DMS 273 (cell line): ENCODE measurements around the gene WT1.

ENCODE experiments used
- DNase-seq: peaks from one replicate; lab custom pipeline; 2025; ENCODE audit not compliant: unreplicated experiment; lab: John Stamatoyannopoulos, UW

Gene WT1

DNA sequence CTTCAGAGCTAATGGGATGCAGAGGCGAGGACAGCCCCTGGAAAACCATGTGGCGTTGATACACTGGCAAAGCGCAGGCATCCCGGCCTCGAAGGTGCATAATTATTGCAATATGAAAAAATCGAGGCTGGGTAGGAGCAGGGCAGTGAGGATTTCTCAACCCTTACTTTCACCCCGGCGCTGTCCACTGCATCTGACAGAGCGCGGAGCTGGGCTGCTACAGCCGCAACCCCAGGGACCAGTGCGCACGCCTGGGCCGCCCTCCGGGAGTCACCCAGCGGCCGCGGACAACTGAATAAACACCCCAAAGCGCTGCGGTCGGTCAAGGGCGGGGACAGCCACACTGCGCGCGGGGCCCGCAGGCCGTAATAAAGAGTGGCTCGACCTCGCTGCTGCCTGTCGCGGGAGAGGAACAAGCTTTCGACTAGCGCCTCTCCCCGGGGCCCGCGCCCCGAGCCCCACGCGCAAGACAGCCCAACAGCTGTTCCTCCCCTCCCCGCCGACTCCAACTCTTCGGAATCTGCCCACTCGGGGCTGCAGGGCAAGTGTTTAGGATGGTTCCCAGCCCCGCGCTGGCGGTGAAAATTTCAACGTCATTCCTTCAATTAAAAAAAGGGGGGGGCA is 3.6 kb upstream of the WT1 start:
- peak; percentile 23 for DNase-seq

DNA sequence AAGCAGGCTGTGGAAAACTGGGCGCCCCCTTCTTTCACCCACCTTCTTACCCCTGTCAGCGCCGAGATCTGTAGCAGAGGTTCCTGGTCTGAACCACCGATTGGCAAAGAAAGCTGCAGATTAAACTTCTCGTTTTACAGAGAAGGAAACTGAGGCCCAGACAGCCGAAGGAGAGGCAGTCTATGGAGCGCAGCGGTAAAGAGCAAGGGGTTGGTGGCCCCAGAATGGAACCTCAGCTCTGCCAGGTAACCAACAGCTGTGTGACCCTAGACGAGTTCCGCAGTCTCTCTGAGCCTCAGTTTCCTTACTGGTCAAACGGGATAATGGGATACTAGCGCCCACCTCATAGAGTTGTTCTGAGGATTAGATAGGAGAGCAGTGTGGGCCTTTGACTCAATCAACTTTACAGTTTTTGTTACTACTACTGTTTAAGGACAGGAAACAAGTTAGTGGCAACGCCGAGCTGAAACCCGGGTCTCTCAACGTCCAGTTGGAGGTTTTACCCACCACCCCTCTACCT is 3.1 kb upstream of the WT1 start:
- DNase-seq = no peak

- DNase-seq = no peak
Measured at GRCh38 chr11:32437495-32438345, 2.4 kb upstream of the WT1 start.

DNA sequence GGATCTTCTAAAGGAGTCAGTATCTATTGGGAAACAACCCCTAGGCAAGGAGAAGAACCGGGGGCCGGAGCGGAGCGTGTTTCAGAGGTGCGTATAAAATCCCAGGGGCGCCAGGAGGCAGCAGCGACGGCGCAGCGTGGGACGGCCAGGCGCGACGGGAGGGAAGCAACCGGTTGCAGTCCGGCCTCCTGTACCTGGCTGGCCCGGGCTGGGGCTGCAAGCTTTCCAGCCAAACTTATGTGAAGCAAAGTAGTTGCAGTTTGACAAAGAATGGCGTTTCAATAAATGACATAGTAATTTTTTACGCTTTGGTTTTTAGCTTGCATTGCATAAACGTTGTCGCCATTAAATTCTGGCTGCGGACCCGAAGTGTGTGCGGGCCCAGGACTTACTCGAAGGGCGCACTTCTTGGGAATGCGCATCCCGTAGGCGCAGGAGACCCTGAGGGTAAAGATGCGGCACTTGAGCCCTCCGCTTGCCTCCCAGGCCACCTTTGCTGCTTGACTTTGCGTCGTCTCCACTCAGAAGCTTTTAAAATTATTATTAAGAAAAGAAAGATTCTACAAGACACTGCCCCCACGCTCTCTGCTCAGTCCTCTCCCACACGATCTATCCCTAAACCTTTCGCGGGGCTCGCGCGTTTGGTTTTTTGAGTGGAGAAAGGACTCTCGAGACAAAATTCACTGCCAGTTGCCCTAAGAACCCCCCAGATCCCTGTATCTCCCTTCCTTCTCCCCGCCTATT is 1.6 kb upstream of the WT1 start:
- DNase-seq = peak; percentile 30

GRCh38 chr11:32435942-32436750 is 807 bp upstream of the WT1 start:
- DNase-seq = peak; percentile 53

DNA sequence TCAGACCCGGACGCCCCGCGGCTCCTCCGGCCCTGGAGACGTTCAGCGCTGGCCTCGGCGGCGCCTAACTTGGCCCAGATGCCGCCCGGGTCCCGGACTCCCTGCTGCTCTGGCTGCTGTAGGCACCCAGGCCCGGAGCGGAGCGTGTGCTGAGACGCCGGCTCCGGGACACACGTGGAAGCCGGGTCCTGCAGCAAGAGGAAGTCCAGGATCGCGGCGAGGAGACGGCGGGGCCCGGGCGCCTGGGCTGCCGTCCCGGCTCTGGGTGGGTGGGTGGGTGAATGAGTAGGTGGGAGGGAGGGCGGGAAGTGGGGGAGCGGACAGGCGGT is 223 bp downstream of the WT1 start:
- peak; percentile 63 for DNase-seq

DNA sequence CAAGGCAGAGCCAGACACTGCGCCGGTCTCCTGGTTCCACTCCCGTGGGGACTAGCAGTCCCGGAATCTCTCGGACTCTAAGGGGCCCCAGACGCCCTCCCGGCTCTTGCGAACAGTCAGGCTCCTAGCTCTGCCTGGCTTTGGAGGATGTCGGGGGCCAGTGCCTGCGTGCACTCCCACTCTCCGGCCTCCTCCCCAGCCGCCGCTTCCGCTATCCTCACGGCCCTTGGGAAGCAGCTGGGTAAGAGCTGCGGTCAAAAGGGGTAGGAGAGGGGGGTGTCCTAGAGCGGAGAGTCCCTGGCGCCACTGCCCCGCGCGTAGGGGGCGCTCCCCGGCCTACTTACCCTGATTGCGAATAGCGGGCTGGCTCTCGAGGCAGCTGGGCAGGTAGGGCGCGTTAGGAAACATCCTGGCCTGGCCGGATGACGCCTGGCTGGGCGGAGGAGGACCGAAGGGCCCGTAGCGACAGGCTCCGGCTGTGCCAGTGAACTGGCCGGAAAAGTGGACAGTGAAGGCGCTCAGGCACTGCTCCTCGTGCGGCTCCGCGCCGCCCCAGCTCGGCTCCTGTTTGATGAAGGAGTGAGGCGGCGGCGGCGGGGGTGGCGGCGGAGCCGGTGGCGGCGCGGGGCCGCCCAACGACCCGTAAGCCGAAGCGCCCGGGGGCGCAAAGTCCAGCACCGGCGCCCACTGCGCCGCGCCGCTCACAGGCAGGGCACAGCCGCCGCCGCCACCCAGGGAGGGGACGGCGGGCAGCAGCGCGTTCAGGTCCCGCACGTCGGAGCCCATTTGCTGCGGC is 785 bp downstream of the WT1 start:
- peak; percentile 52 for DNase-seq

- DNase-seq = no peak
Measured at GRCh38 chr11:32433914-32434355, 1.4 kb downstream of the WT1 start.

- no peak for DNase-seq
Measured at GRCh38 chr11:32433101-32433913, 2.0 kb downstream of the WT1 start.

- DNase-seq = no peak
Measured at GRCh38 chr11:32432565-32432964, 2.8 kb downstream of the WT1 start.

DNA sequence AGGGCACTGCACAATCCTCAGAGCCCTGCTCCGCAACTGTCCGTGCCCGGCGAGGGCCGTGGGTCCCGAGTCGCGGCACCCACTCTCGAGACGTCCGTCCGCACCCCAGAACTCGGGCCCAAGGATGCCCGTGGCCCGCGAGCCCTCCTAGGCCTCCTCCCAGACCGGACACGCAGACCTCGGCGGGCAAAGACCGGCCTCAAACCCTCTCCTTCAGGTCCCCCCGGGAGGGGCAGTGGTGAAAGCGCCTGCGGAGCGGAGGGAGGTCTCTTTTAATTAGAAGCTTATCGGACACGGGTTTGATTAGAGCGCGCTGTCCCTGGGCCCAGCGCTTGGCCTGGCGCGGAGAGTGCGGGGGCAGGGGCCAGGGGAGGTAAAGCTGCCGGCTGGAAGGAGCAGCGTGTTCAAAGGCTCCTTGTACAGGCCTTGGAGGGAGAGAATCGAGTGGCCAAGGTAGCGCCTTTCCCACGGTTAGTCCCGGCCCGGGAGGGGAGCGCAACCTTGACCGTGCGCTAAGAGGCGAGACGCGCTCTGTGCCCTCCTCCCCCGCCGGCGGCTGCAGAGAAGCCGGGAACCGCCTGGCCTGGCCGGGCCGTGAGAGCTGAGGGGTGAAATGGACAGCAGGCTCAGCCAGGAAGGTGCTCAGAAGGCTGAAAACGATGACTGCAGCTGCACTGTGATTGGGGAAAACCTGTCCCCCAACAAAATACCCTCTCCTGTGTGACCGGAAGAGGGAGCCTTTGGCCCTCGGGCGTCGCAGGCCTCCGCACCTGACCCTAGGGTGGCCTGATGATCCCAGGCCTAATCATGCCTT is 4.6 kb downstream of the WT1 start:
- no peak for DNase-seq

DNA sequence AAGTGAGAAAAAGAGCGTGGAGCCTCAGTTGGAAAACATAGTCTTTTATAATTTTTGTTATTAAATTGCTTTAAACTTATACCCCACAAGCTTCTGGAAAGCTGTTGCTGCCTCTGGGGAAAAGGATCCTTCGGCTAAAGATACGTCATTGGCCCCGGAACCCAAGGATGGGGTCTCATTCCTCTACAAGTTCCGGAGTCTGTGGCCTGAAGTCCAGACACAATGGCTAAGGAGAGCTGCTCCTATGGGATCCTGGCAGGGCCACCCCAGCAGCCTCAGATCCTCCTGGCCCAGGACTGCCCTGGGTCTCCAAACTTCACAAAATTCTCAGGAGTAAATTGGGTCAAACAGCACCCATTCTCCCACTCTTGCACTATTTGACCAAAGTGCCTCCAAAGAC is 5.9 kb downstream of the WT1 start:
- DNase-seq = no peak

GRCh38 chr11:32428665-32429303 is 6.6 kb downstream of the WT1 start:
- no peak for DNase-seq

- no peak for DNase-seq
Measured at GRCh38 chr11:32427935-32428664, 7.2 kb downstream of the WT1 start.

GRCh38 chr11:32427616-32427934 is 7.8 kb downstream of the WT1 start:
- DNase-seq = no peak

GRCh38 chr11:32426819-32427615 is 8.3 kb downstream of the WT1 start:
- DNase-seq = peak; percentile 81

GRCh38 chr11:32426192-32426591 is 9.1 kb downstream of the WT1 start:
- DNase-seq = peak; percentile 9
